ENCODE data around the gene NDUFA9.

- TF ChIP-seq, protein P1, sequence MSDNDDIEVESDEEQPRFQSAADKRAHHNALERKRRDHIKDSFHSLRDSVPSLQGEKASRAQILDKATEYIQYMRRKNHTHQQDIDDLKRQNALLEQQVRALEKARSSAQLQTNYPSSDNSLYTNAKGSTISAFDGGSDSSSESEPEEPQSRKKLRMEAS (IDR thresholded peaks at IDR 0.05): no peak
- TF ChIP-seq PHF8 (IDR thresholded peaks at IDR 0.05; ENCODE audit: borderline replicate concordance, low read depth) (0 out of 2 replicates have a peak, but pooled peaks have one; percentile 21), E2F6 (IDR thresholded peaks at IDR 0.05; ENCODE audit: borderline replicate concordance, low read depth) (no peak), JUNB (IDR thresholded peaks at IDR 0.05) (no peak), ZSCAN20 (CRISPR knock-in tag; IDR thresholded peaks at IDR 0.05) (no peak), MAFK (IDR thresholded peaks at IDR 0.05; ENCODE audit: partially characterized antibody) (no peak), HOXA7 (CRISPR knock-in tag; IDR thresholded peaks at IDR 0.05) (no peak), KDM5A (IDR thresholded peaks at IDR 0.05) (peak; percentile 62; the same call in 1 of the 2 replicates)
- TF ChIP-seq, protein P2, sequence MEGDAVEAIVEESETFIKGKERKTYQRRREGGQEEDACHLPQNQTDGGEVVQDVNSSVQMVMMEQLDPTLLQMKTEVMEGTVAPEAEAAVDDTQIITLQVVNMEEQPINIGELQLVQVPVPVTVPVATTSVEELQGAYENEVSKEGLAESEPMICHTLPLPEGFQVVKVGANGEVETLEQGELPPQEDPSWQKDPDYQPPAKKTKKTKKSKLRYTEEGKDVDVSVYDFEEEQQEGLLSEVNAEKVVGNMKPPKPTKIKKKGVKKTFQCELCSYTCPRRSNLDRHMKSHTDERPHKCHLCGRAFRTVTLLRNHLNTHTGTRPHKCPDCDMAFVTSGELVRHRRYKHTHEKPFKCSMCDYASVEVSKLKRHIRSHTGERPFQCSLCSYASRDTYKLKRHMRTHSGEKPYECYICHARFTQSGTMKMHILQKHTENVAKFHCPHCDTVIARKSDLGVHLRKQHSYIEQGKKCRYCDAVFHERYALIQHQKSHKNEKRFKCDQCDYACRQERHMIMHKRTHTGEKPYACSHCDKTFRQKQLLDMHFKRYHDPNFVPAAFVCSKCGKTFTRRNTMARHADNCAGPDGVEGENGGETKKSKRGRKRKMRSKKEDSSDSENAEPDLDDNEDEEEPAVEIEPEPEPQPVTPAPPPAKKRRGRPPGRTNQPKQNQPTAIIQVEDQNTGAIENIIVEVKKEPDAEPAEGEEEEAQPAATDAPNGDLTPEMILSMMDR (IDR thresholded peaks at IDR 0.05): no peak
Observed at GRCh38 chr12:4649358-4649661, 396 bp downstream of the NDUFA9 start.
